PC-3 (cell line): Measurements from ENCODE around the gene OR10T2.

Source experiments
- EZH2 ChIP-seq: fragments of 300-600 bp; sonication (generic); IDR thresholded peaks from one replicate; pipeline ENCODE4 v1.6.1; 2017; ENCODE audit warnings: antibody characterized with exemption, mild to moderate bottlenecking, low read length; ENCODE audit not compliant: unreplicated experiment
- TF ChIP-seq, protein P1 (sequence below): fragments of 300-600 bp; sonication (generic); conservative IDR thresholded peaks from 2 replicates; pipeline ENCODE4 v1.5.1; 2017; ENCODE audit warnings: antibody characterized with exemption, low read depth, mild to moderate bottlenecking, low read length

DNA sequence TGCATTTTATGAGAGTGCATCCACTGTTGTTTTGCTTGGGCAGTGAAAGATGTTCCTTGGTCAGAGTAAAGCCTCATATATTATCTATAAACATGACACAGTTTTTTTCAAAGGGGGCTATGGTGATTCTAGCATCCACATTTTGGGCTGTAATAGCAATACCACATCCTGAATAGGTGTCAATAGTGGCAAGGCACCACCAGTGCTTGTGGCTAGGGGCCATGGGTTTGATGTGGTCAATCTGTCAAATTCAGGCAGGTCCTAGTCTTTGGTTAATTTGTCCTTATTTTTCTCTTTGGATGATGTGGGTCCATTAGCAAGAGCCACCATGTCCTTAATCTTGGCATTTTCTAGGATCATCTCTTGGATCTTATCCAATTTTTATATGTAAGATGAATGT, 32.5 kb downstream of the OR10T2 start:
- TF ChIP-seq, protein P1, sequence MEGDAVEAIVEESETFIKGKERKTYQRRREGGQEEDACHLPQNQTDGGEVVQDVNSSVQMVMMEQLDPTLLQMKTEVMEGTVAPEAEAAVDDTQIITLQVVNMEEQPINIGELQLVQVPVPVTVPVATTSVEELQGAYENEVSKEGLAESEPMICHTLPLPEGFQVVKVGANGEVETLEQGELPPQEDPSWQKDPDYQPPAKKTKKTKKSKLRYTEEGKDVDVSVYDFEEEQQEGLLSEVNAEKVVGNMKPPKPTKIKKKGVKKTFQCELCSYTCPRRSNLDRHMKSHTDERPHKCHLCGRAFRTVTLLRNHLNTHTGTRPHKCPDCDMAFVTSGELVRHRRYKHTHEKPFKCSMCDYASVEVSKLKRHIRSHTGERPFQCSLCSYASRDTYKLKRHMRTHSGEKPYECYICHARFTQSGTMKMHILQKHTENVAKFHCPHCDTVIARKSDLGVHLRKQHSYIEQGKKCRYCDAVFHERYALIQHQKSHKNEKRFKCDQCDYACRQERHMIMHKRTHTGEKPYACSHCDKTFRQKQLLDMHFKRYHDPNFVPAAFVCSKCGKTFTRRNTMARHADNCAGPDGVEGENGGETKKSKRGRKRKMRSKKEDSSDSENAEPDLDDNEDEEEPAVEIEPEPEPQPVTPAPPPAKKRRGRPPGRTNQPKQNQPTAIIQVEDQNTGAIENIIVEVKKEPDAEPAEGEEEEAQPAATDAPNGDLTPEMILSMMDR = no peak
- no peak for TF ChIP-seq EZH2
